GM12878 (cell line): ENCODE measurements around the gene CKLF. TPM values are rescaled to one million over a fixed set of nuclear protein-coding genes. Genes with fewer than 3 reads are reported as not detected.

Source experiments
- ATAC-seq: fragments of 200-7000 bp; cut with Tn5 transposase; 3 replicates; pipeline ENCODE4 v1.9.1; 2020; ENCODE audit warnings: mild to moderate bottlenecking, moderate library complexity
- BruUV-seq: library from RNA; stranded (reverse); fragments of 400-500 nt; replicated peaks from 2 replicates; lab custom pipeline; 2021; lab: Mats Ljungman, UMichigan
- CTCF ChIA-PET: fragments of 300-600 bp; sonication (Branson Sonifier 250); formaldehyde crosslinking; extraction: SDS; loops from one replicate; lab custom pipeline; 2021; ENCODE audit warnings: inconsistent platforms; lab: Yijun Ruan, JAX
- POLR2A ChIA-PET: fragments of 350-600 bp; formaldehyde crosslinking; extraction: SDS; loops from one replicate; lab custom pipeline; 2021; ENCODE audit warnings: inconsistent platforms; lab: Charles Lee
- RAD21 ChIA-PET: fragments of 300-600 bp; sonication (Branson Sonifier 250); formaldehyde crosslinking; loops from one replicate; lab custom pipeline; 2023; ENCODE audit warnings: antibody characterized with exemption; ENCODE audit not compliant: unreplicated experiment; lab: Charles Lee
- SMC1A ChIA-PET: fragments of 300-600 bp; sonication (Branson Sonifier 250); formaldehyde crosslinking; loops from one replicate; lab custom pipeline; 2023; ENCODE audit not compliant: unreplicated experiment, uncharacterized antibody; lab: Charles Lee
- DNase-seq: peaks from one replicate; pipeline ENCODE4 v3.0.0-alpha.2; 2011; ENCODE audit warnings: low read depth, low spot score
- FAIRE-seq: peaks from 3 replicates; lab custom pipeline; 2011; peaks lifted over from hg19 to GRCh38; lab: Jason Lieb, UNC
- H2AFZ ChIP-seq: 2 replicates; pipeline ENCODE4 v1.6.0; 2011; ENCODE audit warnings: low read depth, low read length, control low read depth; ENCODE audit not compliant: control insufficient read depth
- H3K27ac ChIP-seq: 2 replicates; pipeline ENCODE4 v1.5.1; 2011; ENCODE audit warnings: control low read depth; ENCODE audit not compliant: control insufficient read depth, insufficient read depth
- H3K27me3 ChIP-seq, 2 experiments: replicated peaks in 1 of 2; 2 replicates each; pipeline versions ENCODE4 v1.6.0 to v1.6.1; 2011; ENCODE audit warnings: low read length in 1 of 2; ENCODE audit not compliant: control insufficient read depth in 2 of 2, insufficient read depth in 2 of 2
- H3K36me3 ChIP-seq, 2 experiments: 2 replicates each; pipeline ENCODE4 v1.5.1; 2011; ENCODE audit warnings: low read length in 1 of 2; ENCODE audit not compliant: control insufficient read depth in 2 of 2, insufficient read depth in 2 of 2
- H3K4me1 ChIP-seq: 2 replicates; pipeline ENCODE4 v1.6.1; 2011; ENCODE audit warnings: mild to moderate bottlenecking, low read length, moderate library complexity, mixed read lengths; ENCODE audit not compliant: control insufficient read depth, insufficient read depth
- H3K4me2 ChIP-seq: 2 replicates; pipeline ENCODE4 v1.6.0; 2011; ENCODE audit warnings: control low read depth; ENCODE audit not compliant: control insufficient read depth, insufficient read depth
- H3K4me3 ChIP-seq: fragments of 200-600 bp; sonication (generic); 2 replicates; pipeline ENCODE4 v1.5.1; 2016
- H3K79me2 ChIP-seq: 2 replicates; pipeline ENCODE4 v1.6.0; 2011; ENCODE audit warnings: low read length; ENCODE audit not compliant: control insufficient read depth, insufficient read depth
- H3K9ac ChIP-seq: 2 replicates; pipeline ENCODE4 v1.8.0; 2011; ENCODE audit warnings: low read length, control low read depth, mixed read lengths; ENCODE audit not compliant: control insufficient read depth, insufficient read depth
- H3K9me3 ChIP-seq: replicated peaks from 3 replicates; pipeline ENCODE4 v1.5.1; 2011; ENCODE audit warnings: mild to moderate bottlenecking, low read length; ENCODE audit not compliant: control insufficient read depth, insufficient read depth
- H4K20me1 ChIP-seq: 2 replicates; pipeline ENCODE4 v1.6.0; 2011; ENCODE audit not compliant: control insufficient read depth, insufficient read depth
- BCL11A ChIP-seq: IDR thresholded peaks from 2 replicates; pipeline ENCODE4 v1.6.1; 2011; ENCODE audit warnings: low read depth, low read length
- CBFB ChIP-seq: IDR thresholded peaks from 2 replicates; pipeline ENCODE4 v1.6.1; 2016; ENCODE audit warnings: antibody characterized with exemption, low read depth
- NFXL1 ChIP-seq: fragments of 450-650 bp; IDR thresholded peaks from 2 replicates; pipeline ENCODE4 v1.6.1; 2017; ENCODE audit warnings: antibody characterized with exemption, mild to moderate bottlenecking, borderline replicate concordance
- NR2C1 ChIP-seq: fragments of 450-650 bp; IDR thresholded peaks from 2 replicates; pipeline ENCODE4 v1.6.1; 2017; ENCODE audit warnings: antibody characterized with exemption, mild to moderate bottlenecking, moderate library complexity
- PAX5 ChIP-seq: IDR thresholded peaks from 2 replicates; pipeline ENCODE4 v1.6.1; 2011; ENCODE audit warnings: low read depth, low read length, borderline replicate concordance
- PML ChIP-seq: IDR thresholded peaks from 2 replicates; pipeline ENCODE4 v1.6.1; 2012; ENCODE audit warnings: low read length, inconsistent platforms
- SIX5 ChIP-seq: IDR thresholded peaks from 2 replicates; pipeline ENCODE4 v1.6.1; 2011; ENCODE audit warnings: mild to moderate bottlenecking, low read depth, low read length, moderate library complexity; ENCODE audit not compliant: severe bottlenecking
- SREBF2 ChIP-seq: IDR thresholded peaks from 2 replicates; pipeline ENCODE4 v1.6.1; 2012; ENCODE audit warnings: mild to moderate bottlenecking, low read length
- STAT3 ChIP-seq: IDR thresholded peaks from 2 replicates; pipeline ENCODE4 v1.6.1; 2011; ENCODE audit warnings: low read depth, low read length, improper control_type of control experiment
- WGBS: methylation state at CpG from one replicate; pipeline ENCODE4 v1.1.6; 2016; ENCODE audit warnings: low lambda C conversion rate; ENCODE audit not compliant: insufficient replicate concordance, insufficient coverage; ENCODE audit errors: missing lambda C conversion rate; 5-methylcytosine and 5-hydroxymethylcytosine counted together
- in situ Hi-C: fragments of 300-500 bp; cut with MboI; formaldehyde crosslinking; loops from 9 replicates; pipeline ENCODE4 v1.14.3; 2018; ENCODE audit warnings: mixed read lengths
- intact Hi-C: fragments of 100-400 bp; cut with micrococcal nuclease; formaldehyde crosslinking; loops from one replicate; pipeline ENCODE4 v1.14.2; 2022; ENCODE audit not compliant: unreplicated experiment
- polyA plus RNA-seq, 11 experiments: library from polyadenylated mRNA; depleted of rRNA in 4 of 11; unstranded in 6 of 11; stranded (reverse) in 5 of 11; fragments of >200 nt; fragmentation: Nextera tagmentation in 4 of 11; fragmentation: Illumina TruSeq in 1 of 11; extraction: Ambion mirVana in 4 of 11; extraction: Trizol in 1 of 11; gene quantifications; 1 replicate in 1 of 11; 2 replicates in 10 of 11; pipeline versions ENCODE4 v1.2.1 to v1.2.3, GENCODE V29; 2011 to 2016; ENCODE audit warnings: inconsistent platforms in 2 of 11, missing spikeins in 2 of 11, low read depth in 1 of 11
- small RNA-seq: library from RNA; depleted of rRNA; stranded (forward); fragments of <200 nt; gene quantifications from one replicate; pipeline ENCODE3, GENCODE V24; 2014
- total RNA-seq, 4 experiments: library from RNA; depleted of rRNA in 3 of 4; stranded (reverse); fragments of >200 nt in 3 of 4; fragmentation: Illumina TruSeq in 1 of 4; extraction: Trizol in 1 of 4; gene quantifications; 2 replicates each; pipeline versions ENCODE4 v1.2.1 to v1.2.3, GENCODE V29; 2013 to 2021

The CKLF gene
- total and polyA plus RNA-seq, 10 of the 15 experiments (the other 5 are each of a cell fraction or from before 2014, with no cell fraction given), result 40.8 to 193 (median 109) TPM

DNA sequence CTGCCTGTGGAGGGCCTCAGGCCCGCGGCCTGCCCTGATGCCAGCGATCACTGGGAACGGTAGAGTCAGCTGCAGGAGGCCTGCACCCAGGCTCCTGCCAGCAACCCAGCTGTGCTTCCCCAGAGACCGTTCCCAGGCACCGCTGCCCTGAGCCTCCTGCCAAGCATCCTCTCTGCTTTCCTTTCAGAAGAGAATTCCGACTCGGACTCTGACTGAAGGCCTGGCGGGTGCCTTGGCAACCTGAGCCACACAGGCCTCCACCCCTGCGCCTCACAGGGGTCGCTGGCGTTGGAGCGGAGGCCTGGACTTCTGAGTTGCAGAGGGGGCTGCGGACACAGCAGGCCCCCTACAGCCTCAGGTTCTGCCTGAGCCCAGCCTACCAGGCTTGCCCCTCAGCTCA, 60.0 kb downstream of the CKLF start:
- peaks cover 0 to 21% of the 10 kb centered on the region in 2 experiments; a peak in 2 of 4 replicates for H3K36me3 ChIP-seq
- TF ChIP-seq NR2C1 (no peak), STAT3 (no peak), SREBF2 (no peak), PML (no peak)
- H3K9ac ChIP-seq, result no peak overlapping the region
- WGBS, result 76% methylated on average over 14 of the region's 14 CpGs
- in situ Hi-C loops, result loop anchor here (5.0 kb wide), 1 partner anchor 250 kb away; no protein-coding TSS in a partner anchor
- no peak overlapping the region for H3K4me2 ChIP-seq
- no peaks in the 10 kb centered on the region for H3K4me1 ChIP-seq
- ATAC-seq, result no peak
- intact Hi-C loops, result no loop called here
- no peaks in the 10 kb centered on the region for H3K27me3 ChIP-seq
- POLR2A ChIA-PET, result no interaction called here
- H3K27ac ChIP-seq, result no peak overlapping the region
- no TSS peak for BruUV-seq
- no peak for FAIRE-seq
- SMC1A ChIA-PET, result no interaction called here
- H4K20me1 ChIP-seq, result no peaks in the 10 kb centered on the region
- RAD21 ChIA-PET, result interaction anchor here (0.5 kb wide), 1 partner anchor 222 kb away, joined by 3 read pairs; no protein-coding TSS in a partner anchor
- H3K79me2 ChIP-seq, result no peaks in the 10 kb centered on the region
- DNase-seq, result no peak
- no peak overlapping the region for H2AFZ ChIP-seq
- no peak overlapping the region for H3K4me3 ChIP-seq
- CTCF ChIA-PET, result interaction anchor here (1.5 kb wide), 1 partner anchor 39 kb away, joined by 3 read pairs; no protein-coding TSS in a partner anchor
- no peaks in the 10 kb centered on the region for H3K9me3 ChIP-seq

DNA sequence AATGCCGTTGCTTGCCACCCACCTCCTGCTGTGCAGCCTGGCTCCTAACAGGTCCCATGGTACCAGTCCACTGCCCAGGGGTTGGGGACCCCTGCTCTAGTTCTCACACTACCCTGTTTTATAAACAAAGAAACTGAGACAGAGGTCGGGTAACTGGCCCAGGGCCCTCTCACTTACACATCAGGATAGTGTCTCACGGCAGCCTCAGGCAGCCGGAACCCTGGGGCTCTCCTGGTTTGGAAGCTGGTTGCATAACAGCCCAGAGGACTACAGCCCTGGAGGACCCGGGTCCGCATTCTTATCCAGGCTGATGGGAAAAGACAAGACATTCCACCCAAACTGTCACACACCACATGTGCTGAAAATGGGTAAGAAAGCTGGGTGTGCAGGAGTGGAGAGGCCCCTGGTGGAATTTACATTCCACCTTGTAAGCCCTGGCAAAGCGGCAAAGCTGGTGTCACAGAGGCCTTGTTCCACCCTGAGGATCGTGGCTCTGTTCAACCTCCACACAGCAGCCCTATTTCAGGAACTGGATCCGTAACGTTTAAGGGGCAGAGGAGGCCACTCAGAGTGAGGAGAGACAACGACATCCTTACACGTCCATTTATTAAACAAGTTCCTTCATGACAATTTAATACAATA, 61.9 kb downstream of the CKLF start:
- SMC1A ChIA-PET, result no interaction called here
- intact Hi-C loops, result no loop called here
- no peak for DNase-seq
- ATAC-seq, result no peak
- H3K4me2 ChIP-seq, result no peak overlapping the region
- TF ChIP-seq SIX5 (no peak), BCL11A (no peak), NFXL1 (no peak), PAX5 (no peak), CBFB (no peak)
- POLR2A ChIA-PET, result interaction anchor here (0.6 kb wide), 1 partner anchor 134 kb away, joined by 7 read pairs; no protein-coding TSS in a partner anchor
- no peak overlapping the region for H3K27ac ChIP-seq
- in situ Hi-C loops, result loop anchor here (5.0 kb wide), 1 partner anchor 248 kb away; no protein-coding TSS in a partner anchor
- no peaks in the 10 kb centered on the region for H3K79me2 ChIP-seq
- FAIRE-seq, result no peak
- 62% methylated on average over 12 of the region's 12 CpGs for WGBS
- CTCF ChIA-PET, result interaction anchor here (1.0 kb wide), 1 partner anchor 125 kb away, joined by 4 read pairs; no protein-coding TSS in a partner anchor
- no peaks in the 10 kb centered on the region for H4K20me1 ChIP-seq
- no peaks in the 10 kb centered on the region for H3K4me1 ChIP-seq
- BruUV-seq, result no TSS peak
- H3K4me3 ChIP-seq, result no peak overlapping the region
- no peaks in the 10 kb centered on the region for H3K9me3 ChIP-seq
- RAD21 ChIA-PET, result no interaction called here
- no peak overlapping the region for H3K9ac ChIP-seq
- peaks cover 0 to 19% of the 10 kb centered on the region in 2 experiments; a peak in 2 of 4 replicates for H3K36me3 ChIP-seq
- H2AFZ ChIP-seq, result no peak overlapping the region
- H3K27me3 ChIP-seq, result peaks cover 0 to 4% of the 10 kb centered on the region in 2 experiments; a peak in 1 of 4 replicates

Small RNA genes within 50 kb of the gene (small RNA-seq; reads per million reads assigned to genes)
- gene CKLF-CMTM1, result not detected

Other genes with a start within 250 kb of the CKLF start
Only the 7 nearest of the 9 such genes appear.
- not detected in 2 replicates for gene CDH5, start 185.9 kb upstream of the CKLF start, total RNA-seq (2014; rRNA removed)
- gene CDH5, start 185.9 kb upstream of the CKLF start, total RNA-seq (2014; rRNA removed; fragmentation: Illumina TruSeq; extraction: Trizol), result not detected in 2 replicates
- gene CDH5, start 185.9 kb upstream of the CKLF start, total RNA-seq (2021), result not detected in 2 replicates
- gene CDH5, start 185.9 kb upstream of the CKLF start, polyA plus RNA-seq (2011; rRNA removed), result not detected in 2 replicates
- gene CDH5, start 185.9 kb upstream of the CKLF start, polyA plus RNA-seq (2014; fragmentation: Illumina TruSeq; extraction: Trizol), result not detected in 2 replicates
- gene CDH5, start 185.9 kb upstream of the CKLF start, polyA plus RNA-seq (2014; fragmentation: Nextera tagmentation; extraction: Ambion mirVana), result not detected
- gene CDH5, start 185.9 kb upstream of the CKLF start, polyA plus RNA-seq (2014; rRNA removed), result not detected in 2 replicates
- not detected for gene CDH5, start 185.9 kb upstream of the CKLF start, polyA plus RNA-seq (2016; fragmentation: Nextera tagmentation; extraction: Ambion mirVana)
- not detected in 2 replicates for gene BEAN1, start 125.3 kb upstream of the CKLF start, total RNA-seq (2014; rRNA removed)
- gene BEAN1, start 125.3 kb upstream of the CKLF start, total RNA-seq (2014; rRNA removed; fragmentation: Illumina TruSeq; extraction: Trizol), result not detected in 2 replicates
- not detected in 2 replicates for gene BEAN1, start 125.3 kb upstream of the CKLF start, total RNA-seq (2021)
- not detected in 2 replicates for gene BEAN1, start 125.3 kb upstream of the CKLF start, polyA plus RNA-seq (2011; rRNA removed)
- gene BEAN1, start 125.3 kb upstream of the CKLF start, polyA plus RNA-seq (2014; fragmentation: Illumina TruSeq; extraction: Trizol), result not detected in 2 replicates
- not detected for gene BEAN1, start 125.3 kb upstream of the CKLF start, polyA plus RNA-seq (2014; fragmentation: Nextera tagmentation; extraction: Ambion mirVana)
- gene BEAN1, start 125.3 kb upstream of the CKLF start, polyA plus RNA-seq (2014; rRNA removed), result not detected in 2 replicates
- gene BEAN1, start 125.3 kb upstream of the CKLF start, polyA plus RNA-seq (2016; fragmentation: Nextera tagmentation; extraction: Ambion mirVana), result not detected
- gene TK2, start 2.5 kb upstream of the CKLF start, total RNA-seq (2014; rRNA removed), result 2.5 and 4.6 TPM in 2 replicates
- gene TK2, start 2.5 kb upstream of the CKLF start, total RNA-seq (2014; rRNA removed; fragmentation: Illumina TruSeq; extraction: Trizol), result 2.8 and 3.5 TPM in 2 replicates
- gene TK2, start 2.5 kb upstream of the CKLF start, total RNA-seq (2021), result 3.4 and 3.5 TPM in 2 replicates
- 12.4 and 16.1 TPM in 2 replicates for gene TK2, start 2.5 kb upstream of the CKLF start, polyA plus RNA-seq (2011; rRNA removed)
- 2.6 and 4.5 TPM in 2 replicates for gene TK2, start 2.5 kb upstream of the CKLF start, polyA plus RNA-seq (2014; fragmentation: Illumina TruSeq; extraction: Trizol)
- gene TK2, start 2.5 kb upstream of the CKLF start, polyA plus RNA-seq (2014; fragmentation: Nextera tagmentation; extraction: Ambion mirVana), result 1 to 10 TPM; 1.3 TPM
- 3.2 and 4.0 TPM in 2 replicates for gene TK2, start 2.5 kb upstream of the CKLF start, polyA plus RNA-seq (2014; rRNA removed)
- 1 to 10 TPM; 3.3 to 5.1 TPM for gene TK2, start 2.5 kb upstream of the CKLF start, polyA plus RNA-seq (2016; fragmentation: Nextera tagmentation; extraction: Ambion mirVana)
- 0.60 and 1.8 TPM in 2 replicates for gene CMTM1, start 13.9 kb downstream of the CKLF start, total RNA-seq (2014; rRNA removed)
- gene CMTM1, start 13.9 kb downstream of the CKLF start, total RNA-seq (2014; rRNA removed; fragmentation: Illumina TruSeq; extraction: Trizol), result 0.67 and 0.69 TPM in 2 replicates
- 3.0 TPM in 2 replicates for gene CMTM1, start 13.9 kb downstream of the CKLF start, total RNA-seq (2021)
- 0.65 and 1.2 TPM in 2 replicates for gene CMTM1, start 13.9 kb downstream of the CKLF start, polyA plus RNA-seq (2011; rRNA removed)
- 0.09 TPM in 1 of 2 replicates, not detected in the other for gene CMTM1, start 13.9 kb downstream of the CKLF start, polyA plus RNA-seq (2014; fragmentation: Illumina TruSeq; extraction: Trizol)
- not detected for gene CMTM1, start 13.9 kb downstream of the CKLF start, polyA plus RNA-seq (2014; fragmentation: Nextera tagmentation; extraction: Ambion mirVana)
- 1.00 and 1.3 TPM in 2 replicates for gene CMTM1, start 13.9 kb downstream of the CKLF start, polyA plus RNA-seq (2014; rRNA removed)
- 1 to 10 TPM; 1.6 to 1.7 TPM for gene CMTM1, start 13.9 kb downstream of the CKLF start, polyA plus RNA-seq (2016; fragmentation: Nextera tagmentation; extraction: Ambion mirVana)
- 0.34 TPM in 1 of 2 replicates, not detected in the other for gene CMTM2, start 26.9 kb downstream of the CKLF start, total RNA-seq (2014; rRNA removed)
- gene CMTM2, start 26.9 kb downstream of the CKLF start, total RNA-seq (2014; rRNA removed; fragmentation: Illumina TruSeq; extraction: Trizol), result not detected in 2 replicates
- gene CMTM2, start 26.9 kb downstream of the CKLF start, total RNA-seq (2021), result not detected in 2 replicates
- not detected in 2 replicates for gene CMTM2, start 26.9 kb downstream of the CKLF start, polyA plus RNA-seq (2011; rRNA removed)
- gene CMTM2, start 26.9 kb downstream of the CKLF start, polyA plus RNA-seq (2014; fragmentation: Illumina TruSeq; extraction: Trizol), result not detected in 2 replicates
- gene CMTM2, start 26.9 kb downstream of the CKLF start, polyA plus RNA-seq (2014; fragmentation: Nextera tagmentation; extraction: Ambion mirVana), result not detected
- 0.26 TPM in 1 of 2 replicates, not detected in the other for gene CMTM2, start 26.9 kb downstream of the CKLF start, polyA plus RNA-seq (2014; rRNA removed)
- gene CMTM2, start 26.9 kb downstream of the CKLF start, polyA plus RNA-seq (2016; fragmentation: Nextera tagmentation; extraction: Ambion mirVana), result not detected
- gene CMTM3, start 52.1 kb downstream of the CKLF start, total RNA-seq (2014; rRNA removed), result 11.7 and 12.8 TPM in 2 replicates
- gene CMTM3, start 52.1 kb downstream of the CKLF start, total RNA-seq (2014; rRNA removed; fragmentation: Illumina TruSeq; extraction: Trizol), result 10.9 and 11.7 TPM in 2 replicates
- gene CMTM3, start 52.1 kb downstream of the CKLF start, total RNA-seq (2021), result 31.5 and 35.5 TPM in 2 replicates
- 28.7 and 47.4 TPM in 2 replicates for gene CMTM3, start 52.1 kb downstream of the CKLF start, polyA plus RNA-seq (2011; rRNA removed)
- 16.0 and 25.2 TPM in 2 replicates for gene CMTM3, start 52.1 kb downstream of the CKLF start, polyA plus RNA-seq (2014; fragmentation: Illumina TruSeq; extraction: Trizol)
- 10 to 100 TPM in 1 of 2 experiments, 1 to 10 TPM in 1; 5.4 to 16.0 TPM for gene CMTM3, start 52.1 kb downstream of the CKLF start, polyA plus RNA-seq (2014; fragmentation: Nextera tagmentation; extraction: Ambion mirVana)
- gene CMTM3, start 52.1 kb downstream of the CKLF start, polyA plus RNA-seq (2014; rRNA removed), result 32.0 and 37.1 TPM in 2 replicates
- 10 to 100 TPM; 38.8 to 42.3 TPM for gene CMTM3, start 52.1 kb downstream of the CKLF start, polyA plus RNA-seq (2016; fragmentation: Nextera tagmentation; extraction: Ambion mirVana)
- gene CMTM4, start 144.2 kb downstream of the CKLF start, total RNA-seq (2014; rRNA removed), result 0.11 and 0.16 TPM in 2 replicates
- gene CMTM4, start 144.2 kb downstream of the CKLF start, total RNA-seq (2014; rRNA removed; fragmentation: Illumina TruSeq; extraction: Trizol), result 0.18 and 0.23 TPM in 2 replicates
- 0.21 and 0.53 TPM in 2 replicates for gene CMTM4, start 144.2 kb downstream of the CKLF start, total RNA-seq (2021)
- gene CMTM4, start 144.2 kb downstream of the CKLF start, polyA plus RNA-seq (2011; rRNA removed), result 0.27 and 0.43 TPM in 2 replicates
- 0.05 and 0.18 TPM in 2 replicates for gene CMTM4, start 144.2 kb downstream of the CKLF start, polyA plus RNA-seq (2014; fragmentation: Illumina TruSeq; extraction: Trizol)
- gene CMTM4, start 144.2 kb downstream of the CKLF start, polyA plus RNA-seq (2014; fragmentation: Nextera tagmentation; extraction: Ambion mirVana), result under 1 TPM; 0.02 to 0.08 TPM
- 0.10 and 0.13 TPM in 2 replicates for gene CMTM4, start 144.2 kb downstream of the CKLF start, polyA plus RNA-seq (2014; rRNA removed)
- not detected for gene CMTM4, start 144.2 kb downstream of the CKLF start, polyA plus RNA-seq (2016; fragmentation: Nextera tagmentation; extraction: Ambion mirVana)